Measurements from ENCODE around the gene NFE2L3.
"Not testable (repeated sequence)": the region's sequence is repeated elsewhere in the genome, so short reads cannot be mapped to it uniquely, and the experiment has no call there.

The NFE2L3 gene

GRCh38 chr7:26151953-26152781, at the start of gene NFE2L3:
Gene NFE2L3, plus strand, starts transcription at chr7:26152198. Its CDS starts 301 bp downstream, at chr7:26152499.
- DNase-seq = peak; percentile 87

- no peak for DNase-seq
Measured at GRCh38 chr7:26103596-26103995, 48.4 kb upstream of the NFE2L3 start.

GRCh38 chr7:26105236-26105635, 46.8 kb upstream of the NFE2L3 start:
- no peak for DNase-seq

GRCh38 chr7:26105931-26106330, 46.1 kb upstream of the NFE2L3 start:
- DNase-seq = no peak

- no peak for DNase-seq
Measured at GRCh38 chr7:26112203-26112740, 39.7 kb upstream of the NFE2L3 start.

- no peak for DNase-seq
Measured at GRCh38 chr7:26115650-26116049, 36.3 kb upstream of the NFE2L3 start.

GRCh38 chr7:26117142-26117807, 34.7 kb upstream of the NFE2L3 start:
- no peak for DNase-seq

GRCh38 chr7:26117970-26118369, 34.0 kb upstream of the NFE2L3 start:
- DNase-seq = no peak

GRCh38 chr7:26122745-26123144, 29.3 kb upstream of the NFE2L3 start:
- no peak for DNase-seq

- DNase-seq = not testable (repeated sequence)
Measured at GRCh38 chr7:26124775-26125174, 27.2 kb upstream of the NFE2L3 start.

- no peak for DNase-seq
Measured at GRCh38 chr7:26127411-26127810, 24.6 kb upstream of the NFE2L3 start.

GRCh38 chr7:26131056-26131589, 20.9 kb upstream of the NFE2L3 start:
- no peak for DNase-seq

GRCh38 chr7:26135076-26135475, 16.9 kb upstream of the NFE2L3 start:
- no peak for DNase-seq

- DNase-seq = no peak
Measured at GRCh38 chr7:26135551-26135950, 16.4 kb upstream of the NFE2L3 start.

- no peak for DNase-seq
Measured at GRCh38 chr7:26136831-26137230, 15.2 kb upstream of the NFE2L3 start.

- no peak for DNase-seq
Measured at GRCh38 chr7:26140380-26140779, 11.6 kb upstream of the NFE2L3 start.

GRCh38 chr7:26141077-26141476, 10.9 kb upstream of the NFE2L3 start:
- no peak for DNase-seq

GRCh38 chr7:26143298-26144048, 8.5 kb upstream of the NFE2L3 start:
- no peak for DNase-seq

- no peak for DNase-seq
Measured at GRCh38 chr7:26144184-26145080, 7.6 kb upstream of the NFE2L3 start.

- no peak for DNase-seq
Measured at GRCh38 chr7:26145238-26145637, 6.8 kb upstream of the NFE2L3 start.

- DNase-seq = no peak
Measured at GRCh38 chr7:26147030-26147429, 5.0 kb upstream of the NFE2L3 start.

Data from stimulated activated CD8-positive, alpha-beta memory T cell treated with anti-CD3 and anti-CD28 coated beads, Interleukin-4, amount 100 ng/mL, for 48 hours (primary cell).